Activated effector memory CD4-positive, alpha-beta T cell treated with anti-CD3 and anti-CD28 coated beads, Interleukin-2, amount 50 U/mL, for 16 hours (primary cell): ENCODE results near the gene UNC79.

ENCODE experiments used
- DNase-seq: peaks from one replicate; pipeline ENCODE4 v3.0.0-alpha.2; 2020

Gene UNC79

GRCh38 chr14:93733231-93733630, 302.5 kb downstream of the UNC79 start:
- DNase-seq: no peak

GRCh38 chr14:93733631-93734030, 302.9 kb downstream of the UNC79 start:
- no peak for DNase-seq

- DNase-seq: no peak
These were observed 303.5 kb downstream of the UNC79 start for GRCh38 chr14:93734086-93734822.

- DNase-seq: no peak
These were observed 304.5 kb downstream of the UNC79 start for GRCh38 chr14:93735206-93735605.

- DNase-seq: no peak
These were observed 305.8 kb downstream of the UNC79 start for GRCh38 chr14:93736378-93737014.

GRCh38 chr14:93737634-93738033, 306.9 kb downstream of the UNC79 start:
- DNase-seq: no peak

- DNase-seq: no peak
These were observed 311.0 kb downstream of the UNC79 start for GRCh38 chr14:93741556-93742230.

- DNase-seq: no peak
These were observed 312.0 kb downstream of the UNC79 start for GRCh38 chr14:93742761-93743160.

GRCh38 chr14:93743270-93744060, 312.7 kb downstream of the UNC79 start:
- DNase-seq: no peak

GRCh38 chr14:93744176-93744575, 313.4 kb downstream of the UNC79 start:
- no peak for DNase-seq

- no peak for DNase-seq
These were observed 314.1 kb downstream of the UNC79 start for GRCh38 chr14:93744876-93745275.

- DNase-seq: no peak
These were observed 315.0 kb downstream of the UNC79 start for GRCh38 chr14:93745603-93746273.

- no peak for DNase-seq
These were observed 316.4 kb downstream of the UNC79 start for GRCh38 chr14:93747102-93747501.

- DNase-seq: no peak
These were observed 316.8 kb downstream of the UNC79 start for GRCh38 chr14:93747560-93747959.

- no peak for DNase-seq
These were observed 317.7 kb downstream of the UNC79 start for GRCh38 chr14:93748208-93749075.

GRCh38 chr14:93749076-93749420, 318.3 kb downstream of the UNC79 start:
- no peak for DNase-seq

- no peak for DNase-seq
These were observed 321.4 kb downstream of the UNC79 start for GRCh38 chr14:93751946-93752655.

- DNase-seq: no peak
These were observed 322.3 kb downstream of the UNC79 start for GRCh38 chr14:93752980-93753561.

GRCh38 chr14:93753647-93754046, 322.9 kb downstream of the UNC79 start:
- DNase-seq: no peak

GRCh38 chr14:93757206-93757605, 326.5 kb downstream of the UNC79 start:
- no peak for DNase-seq
